Natural killer cell treated with Interleukin-12 subunit alpha and Interleukin-12 subunit beta and Interleukin-15 and Interleukin-18, amount 100 ng/mL, for 72 hours (primary cell): Measurements from ENCODE around the gene MRGPRG. TPM values are rescaled to one million over a fixed set of nuclear protein-coding genes. Genes with fewer than 3 reads are reported as not detected.

Experiments used
- ATAC-seq, 2 donors: fragments of 150-1000 bp; cut with Tn5 transposase in 1 of 2; sonication (Bioruptor Pico), chemical (Tn5 transposase) in 1 of 2; 2 replicates each; pipeline ENCODE4 v1.10.0; 2021
- DNase-seq: peaks from one replicate; pipeline ENCODE4 v3.0.0; 2022; ENCODE audit warnings: low spot score
- H3K27ac Mint-ChIP-seq, 2 donors: 1 replicate in 1 of 2; 2 replicates in 1 of 2; pipeline ENCODE4 v1.8.0; 2022; ENCODE audit warnings: mixed read lengths in 2 of 2, mild to moderate bottlenecking in 1 of 2, moderate library complexity in 1 of 2
- H3K27me3 Mint-ChIP-seq, 2 donors: 1 replicate in 1 of 2; 2 replicates in 1 of 2; pipeline ENCODE4 v1.8.0; 2022; ENCODE audit warnings: mixed read lengths in 2 of 2
- H3K36me3 Mint-ChIP-seq: one replicate; pipeline ENCODE4 v1.8.0; 2022; ENCODE audit warnings: mixed read lengths
- H3K4me1 Mint-ChIP-seq, 2 donors: 1 replicate in 1 of 2; 2 replicates in 1 of 2; pipeline ENCODE4 v1.8.0; 2022; ENCODE audit warnings: low read depth in 2 of 2, mixed read lengths in 2 of 2, mild to moderate bottlenecking in 1 of 2
- H3K4me3 Mint-ChIP-seq: one replicate; pipeline ENCODE4 v1.8.0; 2022; ENCODE audit warnings: mixed read lengths
- H3K9me3 Mint-ChIP-seq: 2 replicates; pipeline ENCODE4 v1.8.0; 2022; ENCODE audit warnings: mixed read lengths
- total RNA-seq, 2 donors: library from RNA; stranded (reverse); gene quantifications; one replicate each; pipeline ENCODE4 v1.2.3, GENCODE V29; 2022

The MRGPRG gene
- total RNA-seq, 2 donors from 2014 or later = not detected

DNA sequence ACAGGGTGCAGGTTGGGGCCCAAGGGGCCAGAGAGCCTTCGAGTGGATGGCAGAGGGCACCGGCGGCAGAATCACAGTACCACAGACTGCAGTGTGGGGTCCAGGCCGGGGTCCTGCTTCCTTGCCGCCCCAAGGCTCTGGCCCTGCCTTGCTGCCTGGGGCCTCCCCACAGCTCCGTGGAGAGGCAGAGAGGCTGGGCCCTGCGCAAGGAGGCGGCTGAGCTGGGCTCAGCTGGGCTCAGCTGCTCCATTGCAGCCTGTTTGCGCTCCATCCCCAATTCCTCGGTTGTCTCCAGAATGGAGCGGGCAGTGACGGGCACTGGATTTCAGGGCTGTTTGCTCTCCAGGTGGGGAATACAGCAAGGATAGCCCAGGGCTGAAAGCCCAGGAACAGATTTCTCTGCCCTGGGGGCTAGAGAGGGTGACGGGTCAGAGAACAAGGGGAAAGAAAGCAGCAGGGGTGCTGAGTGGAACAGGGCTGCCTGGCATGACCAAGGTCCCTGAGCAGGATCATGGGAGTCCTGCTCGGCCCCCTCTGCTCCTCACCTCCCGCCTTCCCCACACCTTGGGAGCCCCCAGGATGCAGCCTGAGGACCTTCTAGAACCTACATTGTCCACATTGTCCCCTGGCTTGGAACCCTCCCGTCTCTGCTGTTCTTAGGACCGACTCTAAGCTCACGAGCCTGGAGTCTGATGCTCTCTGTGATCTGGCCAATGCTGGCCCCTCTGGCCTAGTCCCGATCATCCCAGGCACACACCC, 18.9 kb downstream of the MRGPRG start:
- H3K27ac Mint-ChIP-seq = no peak overlapping the region
- no peaks in the 10 kb centered on the region for H3K36me3 Mint-ChIP-seq
- DNase-seq = no peak
- peaks cover under 1 to 6% of the 10 kb centered on the region in 2 donors for H3K4me1 Mint-ChIP-seq
- ATAC-seq = no peak
- H3K4me3 Mint-ChIP-seq = no peak overlapping the region
- peaks cover 0 to 8% of the 10 kb centered on the region in 2 donors for H3K27me3 Mint-ChIP-seq
- no peaks in the 10 kb centered on the region for H3K9me3 Mint-ChIP-seq

DNA sequence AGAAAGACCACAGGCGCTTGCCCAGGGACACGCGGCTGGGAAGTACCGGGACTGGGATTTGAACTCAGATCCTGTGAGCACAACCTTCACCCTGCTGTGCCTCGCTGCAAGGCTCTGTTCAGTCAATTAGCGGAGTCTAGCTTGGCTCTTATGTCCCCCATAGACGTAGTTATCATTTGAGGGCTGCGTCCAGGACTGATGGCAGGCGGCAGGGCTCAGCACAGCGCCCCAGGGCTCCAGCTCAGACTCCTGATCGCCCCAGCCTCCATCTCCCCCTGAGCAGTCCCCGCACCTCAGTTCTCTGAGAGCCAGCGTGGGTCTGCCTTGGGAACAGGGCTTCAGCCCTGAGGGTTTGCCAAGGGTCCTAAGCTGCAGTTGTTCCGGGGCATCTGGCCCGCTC, 19.8 kb downstream of the MRGPRG start:
- no peaks in the 10 kb centered on the region for H3K9me3 Mint-ChIP-seq
- no peak for DNase-seq
- H3K4me3 Mint-ChIP-seq = no peak overlapping the region
- H3K27ac Mint-ChIP-seq = no peak overlapping the region
- peaks cover 0 to 6% of the 10 kb centered on the region in 2 donors for H3K4me1 Mint-ChIP-seq
- H3K36me3 Mint-ChIP-seq = no peaks in the 10 kb centered on the region
- no peak for ATAC-seq
- H3K27me3 Mint-ChIP-seq = peaks cover 0 to 8% of the 10 kb centered on the region in 2 donors

GRCh38 chr11:3197878-3198528, 20.6 kb downstream of the MRGPRG start:
- DNase-seq = no peak
- H3K36me3 Mint-ChIP-seq = no peaks in the 10 kb centered on the region
- H3K4me3 Mint-ChIP-seq = no peak overlapping the region
- no peak for ATAC-seq
- no peaks in the 10 kb centered on the region for H3K9me3 Mint-ChIP-seq
- H3K4me1 Mint-ChIP-seq = peaks cover 0 to 6% of the 10 kb centered on the region in 2 donors
- H3K27me3 Mint-ChIP-seq = peaks cover 0 to 8% of the 10 kb centered on the region in 2 donors
- H3K27ac Mint-ChIP-seq = no peak overlapping the region

DNA sequence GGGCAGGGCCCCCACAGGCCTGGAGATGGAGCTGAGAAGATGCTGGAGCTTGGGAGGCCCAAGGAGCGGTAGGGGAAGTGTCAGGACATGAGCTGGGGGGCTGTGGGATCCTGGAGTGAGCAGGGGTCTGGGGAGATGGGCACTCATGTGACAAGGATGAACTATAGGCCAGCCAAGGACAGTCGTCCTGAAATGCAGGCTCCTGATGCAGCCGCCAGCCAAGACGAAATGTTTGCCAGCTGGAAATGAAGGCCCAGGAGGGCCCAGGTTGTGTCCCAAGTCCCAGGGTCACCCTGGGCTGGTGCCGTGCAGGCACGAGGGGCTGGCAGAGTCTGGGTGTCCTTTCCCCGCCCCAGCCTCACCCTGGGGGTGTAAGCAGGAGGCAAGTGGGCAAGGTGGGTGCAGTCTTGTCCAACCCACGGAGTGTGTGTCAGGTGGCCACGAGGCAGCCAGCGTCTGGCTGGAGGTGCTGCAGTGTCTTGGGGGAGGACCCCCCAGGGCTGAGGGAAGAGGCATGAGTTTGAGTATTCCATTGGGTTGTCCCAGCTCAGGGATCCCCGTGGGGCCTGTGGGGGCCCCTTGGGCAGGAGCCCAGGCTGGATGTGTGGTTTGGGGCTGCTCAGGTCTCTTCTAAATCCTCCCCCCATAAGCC, 21.4 kb downstream of the MRGPRG start:
- no peaks in the 10 kb centered on the region for H3K36me3 Mint-ChIP-seq
- ATAC-seq (no peak), DNase-seq (no peak)
- no peak overlapping the region for H3K27ac Mint-ChIP-seq
- peaks cover 0 to 2% of the 10 kb centered on the region in 2 donors for H3K4me1 Mint-ChIP-seq
- peaks cover 0 to 5% of the 10 kb centered on the region in 2 donors for H3K27me3 Mint-ChIP-seq
- H3K4me3 Mint-ChIP-seq = no peak overlapping the region
- no peaks in the 10 kb centered on the region for H3K9me3 Mint-ChIP-seq

DNA sequence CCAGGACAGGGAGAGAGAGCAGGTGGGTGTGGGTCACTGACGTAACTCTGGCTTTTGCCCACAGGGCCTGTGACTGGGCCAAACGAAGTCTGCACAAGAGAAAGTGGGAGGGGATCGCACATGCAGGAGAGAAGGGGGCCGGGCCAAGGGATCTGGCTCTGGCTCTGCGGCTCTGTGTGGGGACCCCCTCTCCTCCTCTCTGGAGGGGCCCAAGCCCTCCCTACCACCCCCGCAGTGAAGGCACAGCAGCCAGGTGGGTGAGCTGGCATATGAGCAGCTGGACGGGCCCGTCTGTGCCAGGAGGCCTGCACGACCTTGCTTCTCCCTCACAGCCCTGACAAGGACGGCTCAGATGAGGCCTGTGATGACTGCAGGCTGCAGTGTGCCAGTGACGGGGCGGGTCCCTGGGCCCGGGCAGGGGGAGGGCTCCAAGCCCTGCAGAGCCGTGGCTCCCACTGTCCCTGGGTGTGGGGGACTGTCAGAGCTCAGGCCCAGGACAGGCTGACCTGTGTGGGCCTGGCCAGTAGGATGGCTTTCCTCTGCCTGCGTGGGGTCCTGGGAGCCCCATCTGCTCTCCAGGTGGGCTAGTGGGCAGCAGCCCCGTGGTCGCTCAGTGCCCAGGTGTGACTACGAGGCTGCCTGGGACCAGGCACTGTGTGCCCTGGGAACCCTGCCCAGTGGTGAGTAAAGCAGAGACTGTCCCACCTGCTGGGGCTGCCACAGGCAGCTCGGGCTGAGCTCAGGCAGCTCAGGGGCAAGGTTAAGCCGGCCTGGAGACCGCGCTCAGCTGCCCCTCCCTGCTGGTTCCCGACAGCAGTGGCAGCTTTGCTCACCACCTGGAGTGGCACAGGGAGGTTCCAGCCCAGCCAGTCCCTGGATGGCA, 22.2 kb downstream of the MRGPRG start:
- H3K4me3 Mint-ChIP-seq = no peak overlapping the region
- no peak overlapping the region for H3K27ac Mint-ChIP-seq
- DNase-seq = no peak

DNA sequence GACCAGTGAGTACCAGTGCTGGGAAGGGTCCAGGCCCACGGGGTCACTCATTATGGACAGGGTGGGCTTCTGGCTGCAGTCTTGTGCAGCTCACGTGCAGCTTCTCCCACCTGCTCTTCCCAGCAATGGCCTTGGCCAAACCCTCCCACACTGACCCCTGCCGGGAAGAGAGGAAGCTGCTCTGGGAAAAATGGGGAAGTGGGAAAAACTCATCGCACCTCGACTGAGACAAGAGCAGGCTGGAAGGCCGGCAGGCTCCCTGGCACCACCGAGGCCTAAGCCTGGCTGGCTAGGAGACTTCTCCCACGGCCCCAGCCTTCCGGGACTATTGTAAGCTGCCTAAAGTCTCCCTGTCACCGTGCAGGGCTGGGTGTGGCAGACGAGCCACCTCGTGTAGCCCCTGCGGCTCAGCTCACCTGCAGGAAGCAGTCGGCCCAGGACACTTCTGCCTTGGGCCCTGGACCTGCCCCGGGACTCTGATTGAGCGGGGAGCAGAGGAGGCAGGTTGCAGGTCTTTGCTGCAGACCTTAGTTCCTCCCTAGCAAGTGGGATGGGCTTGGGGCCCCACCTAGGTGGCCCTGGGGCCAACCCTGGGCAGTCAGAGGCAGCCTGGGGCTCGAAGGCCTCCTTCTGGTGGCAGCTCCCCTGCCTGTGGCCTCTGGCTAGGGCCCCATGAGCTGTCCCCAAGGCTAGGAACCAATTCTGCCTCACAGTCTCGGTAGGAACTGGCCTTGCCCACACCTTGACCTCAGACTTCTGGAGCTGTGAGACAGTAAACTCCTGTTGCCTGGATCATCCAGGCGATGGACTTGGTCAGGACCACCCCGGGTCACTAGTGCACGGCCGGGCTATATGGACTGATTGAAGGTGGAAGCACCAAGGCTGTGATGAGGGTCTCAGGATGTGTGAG, 23.1 kb downstream of the MRGPRG start:
- Mint-ChIP-seq H3K36me3 (no peaks in the 10 kb centered on the region), H3K9me3 (no peaks in the 10 kb centered on the region), H3K27me3 (peaks cover 0 to 5% of the 10 kb centered on the region in 2 donors), H3K27ac (no peak overlapping the region), H3K4me1 (peaks cover 0 to 2% of the 10 kb centered on the region in 2 donors), H3K4me3 (no peak overlapping the region)
- DNase-seq (no peak), ATAC-seq (no peak)

More for the DNA sequence above, 22.2 kb downstream of the MRGPRG start:
- no peak for ATAC-seq
- Mint-ChIP-seq H3K27me3 (peaks cover 0 to 5% of the 10 kb centered on the region in 2 donors), H3K4me1 (peaks cover 0 to 2% of the 10 kb centered on the region in 2 donors), H3K36me3 (no peaks in the 10 kb centered on the region), H3K9me3 (no peaks in the 10 kb centered on the region)

- H3K27ac Mint-ChIP-seq = no peak overlapping the region
- no peaks in the 10 kb centered on the region for H3K36me3 Mint-ChIP-seq
- no peaks in the 10 kb centered on the region for H3K9me3 Mint-ChIP-seq
- DNase-seq (no peak), ATAC-seq (no peak)
- H3K27me3 Mint-ChIP-seq = peaks cover 0 to 5% of the 10 kb centered on the region in 2 donors
- H3K4me1 Mint-ChIP-seq = peaks cover 0 to 2% of the 10 kb centered on the region in 2 donors
- no peak overlapping the region for H3K4me3 Mint-ChIP-seq
Observed at GRCh38 chr11:3194016-3194816, 24.4 kb downstream of the MRGPRG start.

- no peaks in the 10 kb centered on the region for H3K9me3 Mint-ChIP-seq
- no peaks in the 10 kb centered on the region for H3K36me3 Mint-ChIP-seq
- H3K4me3 Mint-ChIP-seq = no peak overlapping the region
- H3K27ac Mint-ChIP-seq = no peak overlapping the region
- peaks cover 0 to 2% of the 10 kb centered on the region in 2 donors for H3K4me1 Mint-ChIP-seq
- DNase-seq = no peak
- no peak for ATAC-seq
- H3K27me3 Mint-ChIP-seq = peaks cover 0 to 4% of the 10 kb centered on the region in 2 donors
Observed at GRCh38 chr11:3193373-3194015, 25.1 kb downstream of the MRGPRG start.

GRCh38 chr11:3192511-3193372, 25.9 kb downstream of the MRGPRG start:
- H3K27ac Mint-ChIP-seq = no peak overlapping the region

DNA sequence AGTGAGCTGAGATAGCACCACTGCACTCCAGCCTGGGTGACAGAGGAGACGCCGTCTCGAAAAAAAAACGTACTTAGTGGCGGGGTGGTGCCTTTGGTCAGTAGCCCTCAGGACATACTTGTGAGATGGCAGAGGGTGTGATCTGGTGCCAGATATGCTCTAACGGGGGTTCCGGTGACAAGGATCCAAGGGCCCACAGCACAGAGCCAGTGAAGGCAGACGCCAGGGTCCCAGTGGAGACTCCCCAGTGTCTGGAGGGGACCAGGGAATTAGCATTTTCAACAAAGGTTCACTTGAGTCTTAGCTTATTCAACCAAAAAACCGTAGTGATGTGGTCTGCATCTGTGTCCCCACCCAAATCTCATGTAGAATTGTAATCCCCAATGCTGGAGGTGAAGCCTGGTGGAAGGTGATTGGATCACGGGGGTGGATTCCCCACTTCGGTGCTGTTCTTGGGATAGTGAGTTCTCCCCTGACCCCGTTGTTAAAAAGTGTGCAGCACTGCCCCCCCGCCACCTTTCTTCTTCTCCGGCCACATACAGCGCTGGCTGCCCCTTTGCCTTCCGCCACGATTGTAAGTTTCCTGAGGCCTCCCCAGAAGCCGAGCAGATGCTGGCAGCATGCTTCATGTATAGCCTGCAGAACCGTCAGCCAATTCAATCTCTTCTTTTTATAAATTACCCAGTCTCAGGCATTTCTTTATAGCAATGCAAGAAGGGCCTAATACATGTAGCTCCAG, 26.9 kb downstream of the MRGPRG start:
- no peaks in the 10 kb centered on the region for H3K9me3 Mint-ChIP-seq
- no peaks in the 10 kb centered on the region for H3K36me3 Mint-ChIP-seq
- no peak overlapping the region for H3K27ac Mint-ChIP-seq
- H3K27me3 Mint-ChIP-seq = peaks cover 0 to 6% of the 10 kb centered on the region in 2 donors
- DNase-seq (no peak), ATAC-seq (no peak)
- H3K4me3 Mint-ChIP-seq = no peak overlapping the region
- H3K4me1 Mint-ChIP-seq = peaks cover 0 to 2% of the 10 kb centered on the region in 2 donors

More at GRCh38 chr11:3192511-3193372, 25.9 kb downstream of the MRGPRG start:
- Mint-ChIP-seq H3K9me3 (no peaks in the 10 kb centered on the region), H3K36me3 (no peaks in the 10 kb centered on the region), H3K27me3 (peaks cover 0 to 2% of the 10 kb centered on the region in 2 donors), H3K4me1 (peaks cover 0 to 2% of the 10 kb centered on the region in 2 donors), H3K4me3 (no peak overlapping the region)
- no peak for DNase-seq
- ATAC-seq = no peak
